ENCODE measurements around the gene ADCK1.
"Not testable (repeated sequence)": the region's sequence is repeated elsewhere in the genome, so short reads cannot be mapped to it uniquely, and the experiment has no call there.

The ADCK1 gene

GRCh38 chr14:77799863-77800730 lies at the start of gene ADCK1:
Gene ADCK1, plus strand, starts transcription at chr14:77800109. Its CDS starts 18,870 bp downstream, at chr14:77818979.
- peak; percentile 64 for DNase-seq

GRCh38 chr14:77752266-77752665 lies 47.6 kb upstream of the ADCK1 start:
- DNase-seq, result no peak

- no peak for DNase-seq
Measured at GRCh38 chr14:77752799-77753516, 47.0 kb upstream of the ADCK1 start.

GRCh38 chr14:77760381-77761204 lies 39.3 kb upstream of the ADCK1 start, which contains the start of gene SNW1:
Gene SNW1, minus strand, starts transcription at chr14:77761156. Its CDS starts 29 bp downstream, at chr14:77761127.
- no peak for DNase-seq

- peak; percentile 91 for DNase-seq
Measured at GRCh38 chr14:77761205-77761931, 38.5 kb upstream of the ADCK1 start.

- no peak for DNase-seq
Measured at GRCh38 chr14:77763316-77763715, 36.6 kb upstream of the ADCK1 start.

GRCh38 chr14:77763978-77764377 lies 35.9 kb upstream of the ADCK1 start:
- no peak for DNase-seq

GRCh38 chr14:77768442-77769069 lies 31.4 kb upstream of the ADCK1 start:
- not testable (repeated sequence) for DNase-seq

GRCh38 chr14:77773966-77774365 lies 25.9 kb upstream of the ADCK1 start:
- DNase-seq, result not testable (repeated sequence)

GRCh38 chr14:77782202-77782601 lies 17.7 kb upstream of the ADCK1 start:
- DNase-seq, result no peak

- no peak for DNase-seq
Measured at GRCh38 chr14:77786148-77786547, 13.8 kb upstream of the ADCK1 start.

- no peak for DNase-seq
Measured at GRCh38 chr14:77790566-77791224, 9.2 kb upstream of the ADCK1 start.

- no peak for DNase-seq
Measured at GRCh38 chr14:77791225-77791600, 8.7 kb upstream of the ADCK1 start.

- not testable (repeated sequence) for DNase-seq
Measured at GRCh38 chr14:77793255-77793654, 6.7 kb upstream of the ADCK1 start.

- no peak for DNase-seq
Measured at GRCh38 chr14:77794357-77794756, 5.6 kb upstream of the ADCK1 start.

GRCh38 chr14:77799456-77799855 lies 453 bp upstream of the ADCK1 start:
- not testable (repeated sequence) for DNase-seq

- no peak for DNase-seq
Measured at GRCh38 chr14:77800814-77801213, 905 bp downstream of the ADCK1 start.

GRCh38 chr14:77804592-77804991 lies 4.7 kb downstream of the ADCK1 start:
- DNase-seq, result no peak

- no peak for DNase-seq
Measured at GRCh38 chr14:77805706-77806105, 5.8 kb downstream of the ADCK1 start.

GRCh38 chr14:77808250-77808649 lies 8.3 kb downstream of the ADCK1 start:
- DNase-seq, result no peak

- DNase-seq, result no peak
Measured at GRCh38 chr14:77809011-77809410, 9.1 kb downstream of the ADCK1 start.

Data from DMS153 (cell line).